Measurements from ENCODE around the gene CERK. TPM values are rescaled to one million over a fixed set of nuclear protein-coding genes. Genes with fewer than 3 reads are reported as not detected.

CERK gene
- total and polyA plus RNA-seq, 2 of the 8 experiments (the other 6 are each of a cell fraction or from before 2014, with no cell fraction given) = 26.6 to 59.0 TPM

DNA sequence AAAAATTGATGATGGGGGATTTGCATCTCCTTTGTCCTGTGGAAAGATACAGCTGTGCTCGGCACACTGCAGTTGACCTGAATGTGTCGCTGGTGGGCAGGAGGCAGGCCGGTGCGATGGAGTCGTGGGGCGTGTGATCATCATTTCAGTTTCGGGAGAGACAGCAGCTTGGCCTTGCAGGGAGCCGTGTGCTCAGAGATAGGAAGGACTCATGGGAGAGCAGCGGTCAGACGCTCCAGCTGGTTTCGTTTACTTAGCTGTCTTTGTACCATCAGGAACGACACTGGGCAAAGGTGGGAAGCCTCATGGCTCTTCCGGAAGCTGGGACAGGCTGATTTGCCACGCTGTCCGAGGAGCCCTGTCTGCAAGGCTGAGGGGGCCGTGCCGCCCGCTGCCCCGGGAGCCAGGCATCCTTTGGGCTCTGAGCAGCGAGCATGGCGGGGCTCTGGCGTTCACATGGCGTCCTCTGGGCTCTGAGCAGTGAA is 85.2 kb downstream of the CERK start (continued):
- TF ChIP-seq, protein P1, sequence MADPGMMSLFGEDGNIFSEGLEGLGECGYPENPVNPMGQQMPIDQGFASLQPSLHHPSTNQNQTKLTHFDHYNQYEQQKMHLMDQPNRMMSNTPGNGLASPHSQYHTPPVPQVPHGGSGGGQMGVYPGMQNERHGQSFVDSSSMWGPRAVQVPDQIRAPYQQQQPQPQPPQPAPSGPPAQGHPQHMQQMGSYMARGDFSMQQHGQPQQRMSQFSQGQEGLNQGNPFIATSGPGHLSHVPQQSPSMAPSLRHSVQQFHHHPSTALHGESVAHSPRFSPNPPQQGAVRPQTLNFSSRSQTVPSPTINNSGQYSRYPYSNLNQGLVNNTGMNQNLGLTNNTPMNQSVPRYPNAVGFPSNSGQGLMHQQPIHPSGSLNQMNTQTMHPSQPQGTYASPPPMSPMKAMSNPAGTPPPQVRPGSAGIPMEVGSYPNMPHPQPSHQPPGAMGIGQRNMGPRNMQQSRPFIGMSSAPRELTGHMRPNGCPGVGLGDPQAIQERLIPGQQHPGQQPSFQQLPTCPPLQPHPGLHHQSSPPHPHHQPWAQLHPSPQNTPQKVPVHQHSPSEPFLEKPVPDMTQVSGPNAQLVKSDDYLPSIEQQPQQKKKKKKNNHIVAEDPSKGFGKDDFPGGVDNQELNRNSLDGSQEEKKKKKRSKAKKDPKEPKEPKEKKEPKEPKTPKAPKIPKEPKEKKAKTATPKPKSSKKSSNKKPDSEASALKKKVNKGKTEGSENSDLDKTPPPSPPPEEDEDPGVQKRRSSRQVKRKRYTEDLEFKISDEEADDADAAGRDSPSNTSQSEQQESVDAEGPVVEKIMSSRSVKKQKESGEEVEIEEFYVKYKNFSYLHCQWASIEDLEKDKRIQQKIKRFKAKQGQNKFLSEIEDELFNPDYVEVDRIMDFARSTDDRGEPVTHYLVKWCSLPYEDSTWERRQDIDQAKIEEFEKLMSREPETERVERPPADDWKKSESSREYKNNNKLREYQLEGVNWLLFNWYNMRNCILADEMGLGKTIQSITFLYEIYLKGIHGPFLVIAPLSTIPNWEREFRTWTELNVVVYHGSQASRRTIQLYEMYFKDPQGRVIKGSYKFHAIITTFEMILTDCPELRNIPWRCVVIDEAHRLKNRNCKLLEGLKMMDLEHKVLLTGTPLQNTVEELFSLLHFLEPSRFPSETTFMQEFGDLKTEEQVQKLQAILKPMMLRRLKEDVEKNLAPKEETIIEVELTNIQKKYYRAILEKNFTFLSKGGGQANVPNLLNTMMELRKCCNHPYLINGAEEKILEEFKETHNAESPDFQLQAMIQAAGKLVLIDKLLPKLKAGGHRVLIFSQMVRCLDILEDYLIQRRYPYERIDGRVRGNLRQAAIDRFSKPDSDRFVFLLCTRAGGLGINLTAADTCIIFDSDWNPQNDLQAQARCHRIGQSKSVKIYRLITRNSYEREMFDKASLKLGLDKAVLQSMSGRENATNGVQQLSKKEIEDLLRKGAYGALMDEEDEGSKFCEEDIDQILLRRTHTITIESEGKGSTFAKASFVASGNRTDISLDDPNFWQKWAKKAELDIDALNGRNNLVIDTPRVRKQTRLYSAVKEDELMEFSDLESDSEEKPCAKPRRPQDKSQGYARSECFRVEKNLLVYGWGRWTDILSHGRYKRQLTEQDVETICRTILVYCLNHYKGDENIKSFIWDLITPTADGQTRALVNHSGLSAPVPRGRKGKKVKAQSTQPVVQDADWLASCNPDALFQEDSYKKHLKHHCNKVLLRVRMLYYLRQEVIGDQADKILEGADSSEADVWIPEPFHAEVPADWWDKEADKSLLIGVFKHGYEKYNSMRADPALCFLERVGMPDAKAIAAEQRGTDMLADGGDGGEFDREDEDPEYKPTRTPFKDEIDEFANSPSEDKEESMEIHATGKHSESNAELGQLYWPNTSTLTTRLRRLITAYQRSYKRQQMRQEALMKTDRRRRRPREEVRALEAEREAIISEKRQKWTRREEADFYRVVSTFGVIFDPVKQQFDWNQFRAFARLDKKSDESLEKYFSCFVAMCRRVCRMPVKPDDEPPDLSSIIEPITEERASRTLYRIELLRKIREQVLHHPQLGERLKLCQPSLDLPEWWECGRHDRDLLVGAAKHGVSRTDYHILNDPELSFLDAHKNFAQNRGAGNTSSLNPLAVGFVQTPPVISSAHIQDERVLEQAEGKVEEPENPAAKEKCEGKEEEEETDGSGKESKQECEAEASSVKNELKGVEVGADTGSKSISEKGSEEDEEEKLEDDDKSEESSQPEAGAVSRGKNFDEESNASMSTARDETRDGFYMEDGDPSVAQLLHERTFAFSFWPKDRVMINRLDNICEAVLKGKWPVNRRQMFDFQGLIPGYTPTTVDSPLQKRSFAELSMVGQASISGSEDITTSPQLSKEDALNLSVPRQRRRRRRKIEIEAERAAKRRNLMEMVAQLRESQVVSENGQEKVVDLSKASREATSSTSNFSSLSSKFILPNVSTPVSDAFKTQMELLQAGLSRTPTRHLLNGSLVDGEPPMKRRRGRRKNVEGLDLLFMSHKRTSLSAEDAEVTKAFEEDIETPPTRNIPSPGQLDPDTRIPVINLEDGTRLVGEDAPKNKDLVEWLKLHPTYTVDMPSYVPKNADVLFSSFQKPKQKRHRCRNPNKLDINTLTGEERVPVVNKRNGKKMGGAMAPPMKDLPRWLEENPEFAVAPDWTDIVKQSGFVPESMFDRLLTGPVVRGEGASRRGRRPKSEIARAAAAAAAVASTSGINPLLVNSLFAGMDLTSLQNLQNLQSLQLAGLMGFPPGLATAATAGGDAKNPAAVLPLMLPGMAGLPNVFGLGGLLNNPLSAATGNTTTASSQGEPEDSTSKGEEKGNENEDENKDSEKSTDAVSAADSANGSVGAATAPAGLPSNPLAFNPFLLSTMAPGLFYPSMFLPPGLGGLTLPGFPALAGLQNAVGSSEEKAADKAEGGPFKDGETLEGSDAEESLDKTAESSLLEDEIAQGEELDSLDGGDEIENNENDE (IDR thresholded peaks at IDR 0.05; ENCODE audit: insufficient replicate concordance, low read length) = no peak
- TF ChIP-seq CHD1 (IDR thresholded peaks at IDR 0.05; ENCODE audit: low read depth, low read length) (no peak), SIN3A (conservative IDR thresholded peaks at IDR 0.05 in 1 of 2, IDR thresholded peaks at IDR 0.05 in 1 of 2; ENCODE audit: low read depth in 1 of 2, low read length in 2 of 2) (no peak), NRF1 (IDR thresholded peaks at IDR 0.05; ENCODE audit: low read depth, low read length) (no peak), TBP (IDR thresholded peaks at IDR 0.05; ENCODE audit: low read depth, low read length) (no peak), HDAC6 (IDR thresholded peaks at IDR 0.05; ENCODE audit: low read depth, low read length) (no peak), NANOG (IDR thresholded peaks at IDR 0.05; ENCODE audit: insufficient read depth, low read depth, low read length, poor library complexity, severe bottlenecking) (no peak), FOSL1 (IDR thresholded peaks at IDR 0.05; ENCODE audit: insufficient read depth, low read depth, low read length) (no peak)
- TF ChIP-seq, protein P2, sequence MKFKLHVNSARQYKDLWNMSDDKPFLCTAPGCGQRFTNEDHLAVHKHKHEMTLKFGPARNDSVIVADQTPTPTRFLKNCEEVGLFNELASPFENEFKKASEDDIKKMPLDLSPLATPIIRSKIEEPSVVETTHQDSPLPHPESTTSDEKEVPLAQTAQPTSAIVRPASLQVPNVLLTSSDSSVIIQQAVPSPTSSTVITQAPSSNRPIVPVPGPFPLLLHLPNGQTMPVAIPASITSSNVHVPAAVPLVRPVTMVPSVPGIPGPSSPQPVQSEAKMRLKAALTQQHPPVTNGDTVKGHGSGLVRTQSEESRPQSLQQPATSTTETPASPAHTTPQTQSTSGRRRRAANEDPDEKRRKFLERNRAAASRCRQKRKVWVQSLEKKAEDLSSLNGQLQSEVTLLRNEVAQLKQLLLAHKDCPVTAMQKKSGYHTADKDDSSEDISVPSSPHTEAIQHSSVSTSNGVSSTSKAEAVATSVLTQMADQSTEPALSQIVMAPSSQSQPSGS (IDR thresholded peaks at IDR 0.05; ENCODE audit: low read length) = no peak

All from H1 (cell line).